Ecto neural progenitor cell (in vitro differentiated cells): ENCODE data around the gene TSPAN1.
A peak's percentile ranks its signal among the peaks of the same experiment; 100 is the strongest.

ENCODE experiments used
- DNase-seq: peaks from one replicate; pipeline ENCODE4 v3.0.0-alpha.2; 2018; ENCODE audit warnings: low spot score

Gene TSPAN1

DNA sequence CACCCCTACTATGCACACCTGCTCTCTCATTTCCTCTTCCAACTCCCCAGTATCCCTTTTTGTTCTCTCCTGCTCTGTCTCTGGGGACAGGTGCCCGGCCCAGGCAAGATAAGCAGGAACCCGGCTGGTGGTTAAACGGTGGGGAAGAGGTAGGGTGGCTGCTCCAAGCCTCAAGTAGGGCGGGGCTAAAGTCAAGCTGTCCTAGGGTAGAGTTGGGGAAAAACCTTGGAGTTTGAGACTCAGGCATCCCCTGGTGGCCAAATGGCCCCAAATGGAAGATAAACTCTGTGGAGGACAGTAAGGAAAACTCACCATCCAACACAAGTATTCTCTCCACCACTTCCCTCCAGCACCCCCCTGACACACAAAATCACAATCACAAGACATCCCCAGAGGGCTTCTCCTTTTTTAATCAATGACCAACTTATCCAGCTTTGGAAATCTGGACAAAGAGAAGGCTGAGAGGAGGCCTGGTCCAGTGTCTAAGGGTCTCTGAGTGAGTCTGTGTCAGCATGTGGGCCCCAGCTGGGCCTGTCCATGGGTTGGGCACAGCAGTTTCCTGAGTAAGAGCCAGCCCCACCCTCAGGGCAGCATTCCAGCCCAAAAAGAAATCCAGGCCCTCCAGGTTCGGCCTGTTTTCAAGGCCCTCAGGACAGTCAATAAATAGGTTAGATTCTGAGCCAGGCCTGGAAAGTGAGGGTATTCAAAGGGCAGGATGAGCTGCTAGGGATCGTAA is 13.6 kb downstream of the TSPAN1 start:
- DNase-seq, result no peak

DNA sequence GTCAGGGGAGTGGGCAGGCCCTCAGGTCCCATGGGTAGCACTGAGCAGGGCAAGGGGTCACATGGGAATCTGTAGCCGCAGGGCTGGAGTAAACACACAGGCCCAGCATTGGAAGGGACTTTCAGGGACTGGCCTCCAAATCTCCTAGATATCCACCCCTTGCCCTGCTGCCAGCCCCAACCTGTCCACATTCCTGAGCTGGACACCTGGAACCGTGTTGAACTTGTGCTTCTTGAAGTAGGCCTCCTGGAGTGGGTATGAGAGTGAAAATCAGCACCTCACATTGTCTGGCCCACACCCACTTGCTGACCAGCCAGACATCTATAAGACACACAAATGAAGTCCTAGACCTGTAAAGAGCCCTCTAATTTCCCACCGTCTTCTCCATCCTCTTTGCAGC is 15.7 kb downstream of the TSPAN1 start:
- DNase-seq, result no peak

DNA sequence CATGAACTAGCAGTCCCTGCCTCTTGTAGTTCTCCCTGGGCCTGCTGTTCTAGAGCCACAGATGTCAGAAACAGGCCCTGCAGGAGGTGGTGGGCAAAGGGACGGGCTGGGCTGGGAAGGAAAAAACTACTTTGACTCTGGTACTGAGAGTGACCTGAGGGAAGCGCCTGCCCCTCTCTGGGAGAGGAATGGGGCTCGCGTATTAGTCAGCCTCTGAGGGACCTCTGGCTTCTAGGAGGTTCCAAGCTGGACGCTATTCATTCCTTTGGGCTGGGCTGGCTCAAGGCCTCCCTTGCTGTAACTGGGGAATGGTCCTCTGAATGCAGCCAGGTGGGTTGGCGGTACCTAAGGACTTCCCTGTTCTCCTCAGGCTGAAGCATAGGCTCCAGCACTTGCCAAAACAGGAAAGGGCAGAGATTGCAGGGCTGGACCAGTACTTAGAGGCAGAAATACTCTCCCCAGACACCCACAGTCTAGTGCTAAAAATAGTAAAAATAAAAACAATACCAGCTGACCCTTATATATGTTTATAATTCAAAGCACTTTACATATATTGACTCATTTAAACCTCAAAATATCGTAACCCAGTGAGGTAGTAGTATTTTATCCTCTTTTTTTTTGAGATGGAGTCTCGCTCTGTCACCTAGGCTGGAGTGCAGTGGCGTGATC is 16.3 kb downstream of the TSPAN1 start:
- DNase-seq, result no peak

DNA sequence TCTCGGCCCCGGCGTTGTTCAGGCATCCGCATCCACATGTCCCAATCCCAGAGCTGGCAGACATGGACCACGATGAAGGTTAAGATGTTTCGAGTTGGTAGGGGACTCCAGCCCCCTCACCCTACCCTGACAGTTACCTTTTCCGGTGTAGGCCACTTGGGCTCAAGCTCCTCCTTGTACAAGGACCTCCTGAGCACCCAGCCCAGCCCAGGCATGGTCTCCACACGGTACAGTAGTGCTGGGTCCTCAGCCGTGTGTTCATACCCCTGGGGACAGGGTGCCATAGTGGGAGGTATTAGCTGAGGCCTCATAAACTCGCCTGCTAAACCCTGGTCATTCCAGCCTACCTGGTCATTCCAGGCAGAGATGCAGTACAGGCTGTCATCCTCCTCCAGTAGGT is 17.3 kb downstream of the TSPAN1 start:
- no peak for DNase-seq

DNA sequence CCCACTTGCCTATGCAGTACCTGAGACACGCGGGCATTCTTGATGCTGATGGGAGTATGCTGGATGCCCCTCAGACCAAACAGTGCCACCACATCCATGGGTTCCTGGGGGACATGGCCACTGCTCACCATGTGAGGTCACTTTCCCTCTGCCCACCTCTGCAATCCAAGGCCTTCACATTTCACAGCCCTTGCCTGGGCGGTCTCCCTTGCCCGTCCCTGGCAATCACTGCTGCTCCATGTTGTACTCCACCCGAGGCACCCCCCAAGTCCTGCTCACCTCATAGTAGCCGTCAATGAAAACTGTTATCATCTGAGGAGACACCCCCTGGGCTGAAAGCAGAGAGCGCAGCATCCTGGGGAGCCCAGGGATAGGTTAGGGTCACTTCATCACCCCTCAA is 18.4 kb downstream of the TSPAN1 start:
- no peak for DNase-seq

DNA sequence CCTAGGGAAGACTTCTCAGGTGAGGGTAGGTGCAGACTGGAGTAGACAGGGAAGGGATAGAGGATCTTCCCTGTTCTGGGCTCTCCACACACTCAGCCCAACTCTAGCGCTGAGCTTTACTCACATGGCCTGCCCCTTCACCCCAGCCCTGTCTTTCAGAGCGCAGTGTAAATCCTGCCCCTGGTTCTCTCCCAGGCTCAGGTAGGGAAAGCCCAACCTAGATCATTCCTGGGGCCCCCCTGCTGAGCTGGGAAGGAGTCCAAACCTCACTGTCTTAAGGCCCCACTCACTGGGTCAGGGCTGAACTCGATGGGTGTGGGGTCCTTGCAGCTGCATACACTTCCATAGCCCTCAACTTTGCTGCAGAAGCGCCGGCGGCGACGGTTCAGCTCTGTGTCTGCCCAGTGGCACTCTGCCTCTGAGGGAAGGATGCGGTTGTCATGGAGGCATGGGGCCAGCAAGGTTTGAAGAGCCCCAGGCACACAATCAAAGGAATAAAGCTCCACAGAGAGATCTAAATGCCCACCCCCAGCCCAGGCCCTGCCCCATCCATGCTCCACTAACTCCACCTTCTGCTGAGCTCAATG is 19.2 kb downstream of the TSPAN1 start:
- DNase-seq, result no peak

DNA sequence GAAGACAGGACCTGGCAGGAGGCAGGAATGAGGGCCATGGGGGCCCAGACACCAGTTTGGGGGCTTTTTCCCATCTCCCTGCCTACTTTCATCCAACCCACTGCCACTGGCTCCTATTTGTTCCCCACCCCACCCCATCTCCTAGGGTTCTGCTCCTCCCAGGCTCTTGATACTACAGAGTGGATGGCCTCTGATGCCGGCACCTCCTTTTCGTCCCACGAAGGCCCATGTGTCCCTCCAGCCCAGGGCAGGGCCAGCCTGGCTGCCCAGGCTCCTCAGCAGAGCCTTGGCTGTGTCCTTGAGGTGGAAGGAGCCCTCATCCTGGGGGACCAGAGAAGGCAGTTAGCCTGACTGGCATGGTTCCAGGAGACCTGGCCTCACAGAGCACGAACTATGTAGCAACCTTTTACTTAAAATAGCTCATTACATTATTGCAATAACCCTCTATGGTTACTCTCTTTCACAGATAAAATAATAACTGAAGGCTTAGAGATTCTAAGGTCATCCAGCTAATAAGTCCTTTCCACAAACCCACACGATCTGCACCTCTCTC is 19.8 kb downstream of the TSPAN1 start:
- DNase-seq, result no peak

DNA sequence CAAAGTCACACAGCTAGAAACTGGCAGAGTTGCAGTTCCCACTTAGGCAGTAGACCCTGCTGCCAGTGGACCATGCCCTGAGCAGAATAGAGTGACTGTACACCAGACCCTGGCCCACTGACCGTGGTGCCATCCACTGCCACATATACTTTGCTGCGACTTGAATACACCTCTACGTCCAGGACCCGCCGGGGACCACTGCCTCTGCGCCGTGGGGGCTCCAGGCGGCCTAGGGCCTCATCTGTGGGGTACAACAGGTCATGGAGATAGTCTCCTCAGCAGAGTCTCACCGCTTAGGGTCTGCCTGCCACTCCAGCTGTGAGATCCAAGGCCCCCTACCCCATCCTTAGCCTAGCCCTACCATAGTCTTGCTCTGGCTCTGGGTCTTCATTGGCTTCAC is 21.7 kb downstream of the TSPAN1 start:
- no peak for DNase-seq

DNA sequence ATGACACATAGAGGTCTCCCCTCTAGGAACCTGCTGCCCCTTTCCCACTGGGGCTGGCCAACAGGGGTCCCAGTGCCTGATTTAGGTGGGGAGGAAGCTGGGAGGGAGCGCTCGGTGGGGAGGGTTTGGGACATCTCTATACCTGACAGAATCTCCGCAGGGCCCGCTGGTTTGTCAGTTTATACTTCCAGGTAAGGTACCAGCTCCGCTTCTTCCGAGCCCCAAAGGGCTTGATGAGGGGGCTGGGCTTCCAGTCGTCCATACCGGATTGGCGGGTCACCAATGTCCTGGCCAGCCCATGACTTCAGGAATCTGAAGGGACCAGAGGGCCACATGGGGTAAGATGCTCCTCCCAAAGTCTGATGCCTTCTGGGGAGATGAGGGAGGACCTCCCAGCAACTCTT is 22.7 kb downstream of the TSPAN1 start:
- DNase-seq, result no peak

DNA sequence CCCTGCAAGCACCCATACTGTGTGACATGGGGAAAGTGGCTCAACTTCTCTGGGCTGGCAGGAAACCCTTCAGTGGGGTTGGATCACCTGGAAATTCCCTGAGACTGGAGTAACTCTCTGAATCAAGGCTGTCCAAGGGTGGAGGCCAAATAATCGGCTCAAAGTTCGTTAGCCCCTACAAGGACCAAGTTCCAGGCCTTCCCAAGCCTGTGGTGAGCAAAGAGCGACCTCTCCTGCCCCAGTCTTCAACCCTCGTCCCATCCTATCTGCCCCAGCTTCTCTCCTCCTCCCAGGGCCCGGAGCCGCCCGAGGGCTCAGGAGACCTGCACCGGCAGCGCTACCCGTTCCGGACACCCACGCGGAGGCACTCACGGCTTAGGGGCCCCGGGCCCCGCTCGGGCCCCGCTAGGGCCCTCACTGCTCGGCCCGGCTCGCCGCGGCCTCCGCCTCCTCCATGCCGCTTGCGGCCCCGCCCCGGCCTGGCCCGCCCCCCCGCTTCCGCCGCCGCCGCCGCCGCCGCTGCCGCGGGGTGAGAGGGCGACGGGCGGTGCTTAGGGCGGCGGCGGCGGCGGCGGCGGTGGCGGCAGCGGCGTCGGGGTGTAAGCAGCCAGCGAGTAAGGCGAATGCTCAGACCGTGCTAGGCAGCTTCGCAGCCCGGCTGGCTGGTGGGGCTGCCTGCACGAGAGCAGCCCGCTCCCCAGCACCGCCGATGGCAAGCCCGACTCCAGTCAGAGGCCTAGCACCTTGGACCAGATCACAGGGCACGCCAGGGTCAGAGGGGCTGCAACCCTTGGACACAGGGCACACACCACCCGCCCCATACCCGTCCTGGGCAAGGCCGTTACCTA is 23.3 kb downstream of the TSPAN1 start, which contains the start of gene POMGNT1:
TSS of gene POMGNT1 (minus strand) at position 471 of the 848 bp plus-strand sequence. CDS start 613 bp downstream, outside the sequence.
- peak; percentile 84 for DNase-seq

DNA sequence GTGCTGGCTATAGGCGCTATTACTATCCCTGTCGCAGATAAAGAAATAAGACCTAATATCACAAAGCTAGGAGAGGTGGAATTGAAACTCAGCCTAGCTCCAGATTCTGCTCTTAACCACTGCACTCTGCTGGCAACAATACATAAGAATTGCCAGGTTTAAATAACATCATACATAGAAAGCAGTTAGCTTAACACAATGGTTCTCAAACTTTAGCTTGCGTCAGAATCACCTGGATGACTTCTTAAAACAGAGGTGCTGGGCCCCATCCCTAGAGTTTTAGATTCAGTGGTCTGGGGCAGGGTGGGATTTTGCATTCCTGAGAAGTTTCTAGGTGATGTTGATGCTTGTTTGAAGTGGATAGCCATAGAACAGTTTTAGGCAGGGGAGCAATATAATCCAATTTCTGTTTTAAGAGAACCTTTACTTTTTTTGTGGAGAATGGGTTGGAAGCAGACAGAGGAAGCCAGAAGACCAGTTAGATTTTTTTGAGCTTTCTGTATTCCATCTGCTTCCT is 24.4 kb downstream of the TSPAN1 start:
- DNase-seq, result no peak

DNA sequence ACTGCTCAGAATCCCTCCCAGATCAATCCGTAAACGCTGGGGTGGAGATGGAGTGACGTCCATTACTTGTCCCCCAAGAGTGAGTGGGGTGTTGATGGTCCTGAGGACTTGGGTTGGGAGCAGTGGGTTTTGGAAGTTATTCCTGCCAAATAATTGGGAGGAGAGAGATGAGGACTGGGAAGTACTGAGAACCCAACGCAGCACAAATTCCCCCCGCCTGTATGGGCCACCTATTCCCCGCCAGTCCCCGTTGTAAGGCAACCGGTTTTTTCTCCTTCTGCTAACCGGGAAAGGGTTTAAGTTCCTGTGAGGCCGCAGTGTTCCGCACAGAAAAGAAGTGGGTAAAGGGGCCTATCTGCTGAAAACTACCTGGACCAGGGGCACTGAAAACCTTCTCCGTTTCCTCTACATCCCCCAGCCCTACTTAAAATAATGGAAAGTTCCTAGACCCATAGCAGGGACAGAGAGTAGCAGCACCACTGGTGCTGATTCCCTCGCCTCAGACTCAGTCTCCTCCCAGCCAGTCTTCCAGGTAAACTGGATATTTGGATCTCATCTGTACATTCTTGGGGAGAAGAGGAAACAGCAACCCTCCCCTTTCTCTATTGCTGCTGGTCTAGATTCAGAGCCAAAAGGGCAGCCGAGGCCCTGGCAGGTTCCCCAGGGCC is 29.0 kb downstream of the TSPAN1 start:
- no peak for DNase-seq

DNA sequence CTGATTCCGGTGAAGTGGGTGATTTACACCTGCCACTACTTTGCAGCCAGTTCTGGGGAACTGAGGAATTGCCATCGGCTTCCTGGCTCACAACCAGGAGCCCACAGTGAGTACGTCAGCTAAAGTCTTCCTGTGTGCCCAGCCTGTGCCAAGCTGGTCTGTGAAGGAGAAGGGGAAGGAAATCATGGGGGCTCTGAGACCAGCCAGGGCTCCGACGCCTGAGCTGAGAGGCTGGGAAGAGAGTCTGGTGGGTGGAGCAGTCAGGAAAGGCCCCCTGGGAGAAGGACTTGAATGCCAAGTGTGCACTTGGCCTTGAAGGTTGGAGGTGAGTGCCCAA is 29.5 kb downstream of the TSPAN1 start:
- DNase-seq, result no peak

DNA sequence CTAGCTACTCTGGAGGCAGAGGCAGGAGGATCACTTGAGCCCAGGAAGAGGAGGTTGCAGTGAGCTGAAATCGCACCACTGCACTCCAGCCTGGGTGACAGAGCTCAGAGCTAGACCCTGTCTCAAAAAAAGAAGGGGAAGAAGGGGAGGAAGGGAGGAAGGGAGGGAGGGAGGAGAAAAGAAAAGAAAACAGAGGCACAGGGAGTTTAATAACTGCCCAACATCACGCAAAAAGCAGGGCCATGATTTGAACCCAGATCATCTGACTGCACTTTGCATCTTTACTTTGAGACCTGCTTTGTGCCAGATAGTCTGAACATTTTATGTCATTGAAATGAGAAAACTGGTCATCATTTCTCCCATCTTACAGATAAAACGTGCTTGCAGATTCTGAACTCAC is 30.3 kb downstream of the TSPAN1 start:
- no peak for DNase-seq

DNA sequence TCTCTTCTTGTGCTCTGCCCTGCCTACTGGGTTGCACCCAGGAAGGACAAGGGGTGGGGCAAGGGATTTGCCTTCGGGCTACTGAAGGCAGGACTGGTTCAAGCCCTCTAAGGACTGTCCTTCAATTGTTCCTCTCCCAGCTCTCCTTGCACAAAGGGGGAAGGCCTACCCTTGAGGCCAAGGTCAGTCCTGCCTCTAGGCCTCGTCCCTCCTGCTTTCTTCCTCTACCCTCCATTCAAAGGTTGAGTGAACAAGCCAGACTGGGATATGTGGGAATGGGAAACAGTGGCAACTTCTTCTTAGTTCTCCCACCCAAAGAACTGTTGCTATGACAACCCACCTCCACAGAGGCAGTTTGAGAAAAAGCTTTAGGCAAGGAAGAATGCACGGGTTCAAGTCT is 30.9 kb downstream of the TSPAN1 start:
- no peak for DNase-seq

DNA sequence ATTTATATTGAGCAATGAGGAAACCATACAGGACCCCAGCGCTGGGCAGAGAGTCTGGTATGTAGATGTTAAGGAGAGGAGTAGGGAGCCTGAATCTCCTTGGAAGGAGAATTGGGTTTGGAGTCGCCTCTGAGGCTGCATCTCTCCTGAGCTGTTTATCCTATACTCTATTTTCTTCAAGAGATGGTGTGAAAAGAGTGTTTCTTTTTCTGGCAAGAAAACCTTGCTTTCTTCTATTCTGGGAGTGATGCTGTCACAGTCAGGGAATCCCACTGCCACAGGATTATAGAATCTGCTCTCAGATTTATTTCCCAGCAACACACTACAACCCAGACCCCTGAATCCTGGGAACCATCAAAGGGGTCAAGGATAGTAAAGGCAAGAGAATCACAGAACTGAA is 31.5 kb downstream of the TSPAN1 start:
- no peak for DNase-seq

DNA sequence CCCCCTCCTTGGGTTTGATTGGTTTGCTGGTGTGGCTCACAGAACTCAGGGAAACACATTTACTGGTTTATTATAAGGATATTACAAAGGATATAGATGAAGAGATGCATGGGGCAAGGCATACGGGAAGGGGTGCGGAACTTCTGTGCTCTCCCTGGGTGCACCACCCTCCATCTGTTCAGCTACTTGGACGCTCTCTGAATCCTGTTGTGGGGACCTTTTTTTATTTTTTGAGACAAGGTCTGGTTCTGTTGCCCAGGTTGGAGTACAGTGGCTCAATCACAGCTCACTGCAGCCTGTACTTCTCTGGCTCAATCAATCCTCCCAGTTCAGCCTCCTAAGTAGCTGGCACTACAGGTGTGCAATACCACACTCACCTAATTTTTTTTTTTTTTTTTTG is 35.7 kb downstream of the TSPAN1 start:
- no peak for DNase-seq

DNA sequence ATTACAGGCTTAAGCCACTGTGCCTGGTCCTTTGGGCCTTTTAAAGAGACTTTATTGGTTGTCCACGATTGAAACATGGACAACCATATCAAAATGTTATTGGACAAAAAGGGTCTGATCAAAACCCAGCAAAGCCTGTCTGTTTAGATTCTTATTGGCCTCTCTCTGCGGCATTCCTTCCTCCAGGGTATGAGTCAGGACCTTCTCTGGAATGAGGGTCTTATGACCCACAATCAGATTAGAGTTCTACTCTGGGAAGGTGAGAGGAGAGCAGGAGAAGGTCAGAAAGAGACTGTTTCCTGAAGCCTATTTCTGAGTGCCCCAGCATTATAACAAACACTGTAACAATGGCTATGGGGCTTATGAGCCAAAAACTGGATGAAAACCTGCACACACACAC is 36.2 kb downstream of the TSPAN1 start:
- DNase-seq, result no peak

DNA sequence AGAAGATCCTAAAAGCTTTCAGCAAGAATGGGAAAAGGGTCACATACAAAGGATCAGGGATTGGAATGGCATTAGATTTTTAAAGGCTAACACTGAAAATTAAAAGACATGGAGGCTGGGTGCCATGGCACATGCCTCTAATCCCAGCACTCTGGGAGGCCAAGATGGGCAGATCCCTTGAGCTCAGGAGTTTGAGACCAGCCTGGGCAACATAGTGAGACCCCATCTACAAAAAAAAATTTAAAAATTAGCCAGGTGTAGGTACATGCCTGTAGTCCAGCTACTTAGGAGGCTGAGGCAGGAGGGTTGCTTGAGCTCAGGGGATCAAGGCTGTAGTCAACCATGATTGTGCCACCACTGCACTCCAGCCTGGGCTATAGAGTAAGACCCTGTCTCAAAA is 40.6 kb downstream of the TSPAN1 start:
- no peak for DNase-seq

DNA sequence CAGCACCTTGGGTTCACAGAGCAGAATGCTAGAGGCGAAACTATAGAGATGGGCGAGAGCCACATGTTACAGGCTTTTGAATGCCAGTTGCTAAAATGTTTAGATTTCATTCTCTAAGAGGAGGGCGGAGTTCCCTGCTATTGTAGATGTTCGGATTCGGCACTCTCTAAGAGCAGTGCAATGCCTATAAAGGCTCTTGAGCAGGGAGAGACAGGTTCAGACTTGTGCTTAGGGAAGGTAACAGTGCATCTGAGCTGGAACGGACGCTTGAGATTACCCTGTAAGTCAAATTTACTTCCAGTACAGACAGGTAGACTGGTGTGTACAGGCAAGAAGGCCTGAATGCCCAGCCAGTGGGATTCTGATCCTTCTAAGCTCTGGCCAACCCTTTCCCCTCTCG is 43.6 kb downstream of the TSPAN1 start:
- DNase-seq, result no peak
